ENCODE results near the gene ALDH2. TPM values are rescaled to one million over a fixed set of nuclear protein-coding genes. Genes with fewer than 3 reads are reported as not detected.

The ALDH2 gene
- total RNA-seq, 1 donor from 2014 or later = 55.2 TPM

DNA sequence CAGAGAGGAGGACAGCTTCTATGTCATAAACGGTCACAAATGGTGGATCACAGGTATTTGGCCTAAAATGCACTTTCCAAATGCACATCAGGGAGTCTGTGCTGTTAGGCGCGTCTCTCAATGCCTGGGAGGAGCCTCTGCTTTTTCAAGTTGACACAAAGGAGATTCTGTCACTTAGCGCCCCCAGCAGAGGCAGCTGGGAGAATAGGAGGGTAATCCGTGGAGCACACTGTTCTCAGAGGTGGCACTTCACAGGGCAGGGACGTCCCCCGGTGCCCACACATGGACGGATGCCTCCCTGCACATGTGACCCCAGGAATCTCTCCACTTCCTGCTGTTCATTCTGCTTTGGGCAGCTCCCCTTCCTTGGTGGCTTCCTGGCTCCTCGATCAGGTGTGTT, 19.4 kb upstream of the ALDH2 start:
- Mint-ChIP-seq H3K27me3 (ENCODE audit: unreplicated experiment) (no peaks in the 10 kb centered on the region), H3K4me3 (ENCODE audit: unreplicated experiment) (no peak overlapping the region), H3K4me1 (ENCODE audit: low read depth, unreplicated experiment) (no peaks in the 10 kb centered on the region), H3K27ac (ENCODE audit: unreplicated experiment) (no peak overlapping the region), H3K36me3 (ENCODE audit: unreplicated experiment) (no peaks in the 10 kb centered on the region), H3K9me3 (ENCODE audit: unreplicated experiment) (no peaks in the 10 kb centered on the region)
- TF ChIP-seq, protein P1, sequence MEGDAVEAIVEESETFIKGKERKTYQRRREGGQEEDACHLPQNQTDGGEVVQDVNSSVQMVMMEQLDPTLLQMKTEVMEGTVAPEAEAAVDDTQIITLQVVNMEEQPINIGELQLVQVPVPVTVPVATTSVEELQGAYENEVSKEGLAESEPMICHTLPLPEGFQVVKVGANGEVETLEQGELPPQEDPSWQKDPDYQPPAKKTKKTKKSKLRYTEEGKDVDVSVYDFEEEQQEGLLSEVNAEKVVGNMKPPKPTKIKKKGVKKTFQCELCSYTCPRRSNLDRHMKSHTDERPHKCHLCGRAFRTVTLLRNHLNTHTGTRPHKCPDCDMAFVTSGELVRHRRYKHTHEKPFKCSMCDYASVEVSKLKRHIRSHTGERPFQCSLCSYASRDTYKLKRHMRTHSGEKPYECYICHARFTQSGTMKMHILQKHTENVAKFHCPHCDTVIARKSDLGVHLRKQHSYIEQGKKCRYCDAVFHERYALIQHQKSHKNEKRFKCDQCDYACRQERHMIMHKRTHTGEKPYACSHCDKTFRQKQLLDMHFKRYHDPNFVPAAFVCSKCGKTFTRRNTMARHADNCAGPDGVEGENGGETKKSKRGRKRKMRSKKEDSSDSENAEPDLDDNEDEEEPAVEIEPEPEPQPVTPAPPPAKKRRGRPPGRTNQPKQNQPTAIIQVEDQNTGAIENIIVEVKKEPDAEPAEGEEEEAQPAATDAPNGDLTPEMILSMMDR (IDR thresholded peaks at IDR 0.05; ENCODE audit: partially characterized antibody, unreplicated experiment) = no peak
- no peak for DNase-seq

DNA sequence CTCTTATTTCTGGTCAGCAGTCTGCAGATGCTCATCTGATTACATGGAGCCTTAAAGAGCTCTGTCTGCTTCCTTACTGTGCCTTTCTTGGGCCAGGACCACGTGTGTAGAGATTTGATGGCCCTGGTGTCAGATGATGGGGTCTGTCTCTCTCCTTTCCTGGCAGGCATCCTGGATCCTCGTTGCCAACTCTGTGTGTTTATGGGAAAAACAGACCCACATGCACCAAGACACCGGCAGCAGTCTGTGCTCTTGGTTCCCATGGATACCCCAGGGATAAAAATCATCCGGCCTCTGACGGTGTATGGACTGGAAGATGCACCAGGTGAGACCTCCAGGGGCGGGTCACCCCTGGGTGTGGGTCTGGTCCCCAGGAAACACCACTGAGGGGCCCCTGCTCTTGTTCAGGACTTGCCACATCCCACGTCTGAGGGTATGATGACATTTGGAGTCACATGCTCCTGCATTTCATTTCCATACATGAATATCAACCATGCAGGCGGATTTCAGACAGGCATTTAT, 18.5 kb upstream of the ALDH2 start:
- H3K9me3 Mint-ChIP-seq (ENCODE audit: unreplicated experiment) = no peaks in the 10 kb centered on the region
- no peaks in the 10 kb centered on the region for H3K4me1 Mint-ChIP-seq (ENCODE audit: low read depth, unreplicated experiment)
- no peaks in the 10 kb centered on the region for H3K27me3 Mint-ChIP-seq (ENCODE audit: unreplicated experiment)
- no peaks in the 10 kb centered on the region for H3K36me3 Mint-ChIP-seq (ENCODE audit: unreplicated experiment)
- TF ChIP-seq, protein P1 (IDR thresholded peaks at IDR 0.05; ENCODE audit: partially characterized antibody, unreplicated experiment) = no peak
- no peak overlapping the region for H3K27ac Mint-ChIP-seq (ENCODE audit: unreplicated experiment)
- H3K4me3 Mint-ChIP-seq (ENCODE audit: unreplicated experiment) = no peak overlapping the region
- no peak for DNase-seq

DNA sequence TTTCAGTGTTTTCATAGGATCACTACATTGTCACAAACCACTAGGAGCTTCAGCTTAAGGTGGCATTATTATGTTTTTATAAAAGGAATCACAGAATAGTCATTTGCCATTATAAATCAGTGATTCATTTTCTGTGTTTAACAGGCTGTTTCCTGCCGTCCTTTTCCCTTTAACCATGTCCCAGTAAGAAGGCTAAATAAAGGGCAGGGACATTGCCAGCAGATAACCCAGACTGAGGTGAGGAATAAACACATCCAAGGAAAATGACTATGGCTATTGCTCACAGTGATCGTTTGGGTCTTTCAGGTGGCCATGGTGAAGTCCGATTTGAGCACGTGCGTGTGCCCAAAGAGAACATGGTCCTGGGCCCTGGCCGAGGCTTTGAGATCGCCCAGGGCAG, 17.9 kb upstream of the ALDH2 start:
- Mint-ChIP-seq H3K4me3 (ENCODE audit: unreplicated experiment) (no peak overlapping the region), H3K9me3 (ENCODE audit: unreplicated experiment) (no peaks in the 10 kb centered on the region), H3K27ac (ENCODE audit: unreplicated experiment) (no peak overlapping the region), H3K27me3 (ENCODE audit: unreplicated experiment) (no peaks in the 10 kb centered on the region), H3K36me3 (ENCODE audit: unreplicated experiment) (no peaks in the 10 kb centered on the region), H3K4me1 (ENCODE audit: low read depth, unreplicated experiment) (no peaks in the 10 kb centered on the region)
- TF ChIP-seq, protein P1 (IDR thresholded peaks at IDR 0.05; ENCODE audit: partially characterized antibody, unreplicated experiment) = no peak
- DNase-seq = no peak

DNA sequence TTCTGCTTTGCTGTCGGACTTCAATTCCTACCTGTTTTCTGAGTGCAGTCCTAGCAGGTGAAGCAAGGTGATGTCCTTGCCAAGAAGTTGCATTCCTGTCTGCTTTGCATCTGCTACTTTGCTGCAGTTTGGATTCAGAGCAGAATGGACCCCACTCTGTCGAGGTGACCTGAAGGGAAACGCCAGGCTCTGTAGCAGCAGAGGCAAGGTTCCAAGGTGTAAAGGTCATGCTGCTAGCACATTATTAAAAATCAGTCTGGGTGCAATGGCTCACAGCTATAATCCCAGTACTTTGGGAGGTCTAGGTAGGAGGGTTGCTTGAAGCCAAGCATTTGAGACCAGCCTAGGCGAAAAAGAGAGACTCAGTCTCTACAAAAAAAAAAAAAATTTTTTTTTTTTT, 17.3 kb upstream of the ALDH2 start:
- H3K27ac Mint-ChIP-seq (ENCODE audit: unreplicated experiment) = no peak overlapping the region
- no peaks in the 10 kb centered on the region for H3K9me3 Mint-ChIP-seq (ENCODE audit: unreplicated experiment)

DNA sequence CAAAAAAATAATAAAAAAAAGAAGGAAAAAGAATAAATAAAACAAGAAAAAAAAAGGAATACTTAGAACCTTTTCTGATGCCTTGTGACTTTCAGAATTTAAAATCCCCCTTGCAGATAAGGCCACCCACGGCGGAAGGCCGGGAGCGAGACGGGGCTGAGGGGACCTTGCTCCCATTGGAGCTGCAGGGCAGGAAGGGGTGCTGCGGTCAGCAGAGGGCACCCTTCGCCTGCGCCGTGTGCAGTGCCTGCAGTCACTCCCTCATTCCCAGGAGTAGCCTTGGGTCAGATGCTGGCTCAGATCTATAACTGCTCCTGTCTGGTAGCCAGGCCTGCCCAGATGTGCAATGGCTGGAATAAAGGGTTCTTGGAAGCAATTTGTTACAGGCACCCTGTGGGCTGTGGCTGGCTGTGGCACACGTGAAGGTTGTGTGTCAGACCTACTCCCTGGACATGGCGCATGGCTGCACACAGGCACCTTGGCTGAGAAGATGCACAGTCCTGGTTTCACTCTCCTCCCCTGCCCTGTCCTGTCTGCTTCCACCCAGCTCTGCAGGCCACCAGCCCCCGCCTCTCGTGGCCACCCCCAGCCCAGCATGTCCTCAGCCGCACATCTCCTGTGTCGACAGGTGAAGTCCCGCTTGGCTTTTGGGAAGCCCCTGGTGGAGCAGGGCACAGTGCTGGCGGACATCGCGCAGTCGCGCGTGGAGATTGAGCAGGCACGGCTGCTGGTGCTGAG, 13.4 kb upstream of the ALDH2 start:
- H3K27me3 Mint-ChIP-seq (ENCODE audit: unreplicated experiment) = no peaks in the 10 kb centered on the region
- H3K36me3 Mint-ChIP-seq (ENCODE audit: unreplicated experiment) = no peaks in the 10 kb centered on the region
- TF ChIP-seq, protein P1 (IDR thresholded peaks at IDR 0.05; ENCODE audit: partially characterized antibody, unreplicated experiment) = peak; percentile 37
- DNase-seq = peak; percentile 79
- no peaks in the 10 kb centered on the region for H3K4me1 Mint-ChIP-seq (ENCODE audit: low read depth, unreplicated experiment)
- no peak overlapping the region for H3K27ac Mint-ChIP-seq (ENCODE audit: unreplicated experiment)
- H3K4me3 Mint-ChIP-seq (ENCODE audit: unreplicated experiment) = no peak overlapping the region
- no peaks in the 10 kb centered on the region for H3K9me3 Mint-ChIP-seq (ENCODE audit: unreplicated experiment)

More for the DNA sequence above, 17.3 kb upstream of the ALDH2 start:
- H3K36me3 Mint-ChIP-seq (ENCODE audit: unreplicated experiment) = no peaks in the 10 kb centered on the region
- no peak overlapping the region for H3K4me3 Mint-ChIP-seq (ENCODE audit: unreplicated experiment)
- TF ChIP-seq, protein P1 (IDR thresholded peaks at IDR 0.05; ENCODE audit: partially characterized antibody, unreplicated experiment) = no peak
- H3K27me3 Mint-ChIP-seq (ENCODE audit: unreplicated experiment) = no peaks in the 10 kb centered on the region
- H3K4me1 Mint-ChIP-seq (ENCODE audit: low read depth, unreplicated experiment) = no peaks in the 10 kb centered on the region
- no peak for DNase-seq

Measured in glutamatergic neuron (in vitro differentiated cells).